ENCODE measurements around the gene TCEANC2. TPM values are rescaled to one million over a fixed set of nuclear protein-coding genes. Genes with fewer than 3 reads are reported as not detected.

TCEANC2 gene
- total RNA-seq, 4 donors from 2014 or later, result 1.5 to 7.3 (median 3.2) TPM

DNA sequence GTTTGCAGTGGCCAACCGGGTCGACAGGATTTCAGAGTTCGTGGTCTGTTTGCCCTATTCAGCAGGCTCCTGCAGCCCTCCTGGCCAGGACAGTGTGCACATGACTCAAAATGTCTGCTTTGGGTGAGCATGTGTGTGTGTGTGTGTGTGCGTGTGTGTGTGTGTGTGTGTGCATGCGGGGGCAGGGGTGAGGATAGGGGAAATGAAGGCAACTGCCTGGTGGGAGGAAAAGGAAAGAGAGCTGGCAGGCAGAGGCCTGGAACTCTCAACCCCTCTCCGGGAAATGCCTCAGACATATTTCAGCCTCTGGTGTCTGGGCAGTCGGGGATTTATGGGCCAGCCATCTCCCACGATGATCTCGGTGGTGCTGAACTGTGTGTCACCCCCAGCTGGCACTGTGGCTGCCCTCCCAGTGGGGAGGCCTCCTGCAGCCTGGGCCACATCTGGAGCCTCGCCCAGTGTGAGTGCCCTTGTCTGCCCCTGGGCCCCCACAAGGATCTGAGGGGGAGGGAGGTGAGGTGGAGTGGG is 84.2 kb downstream of the TCEANC2 start:
- no peak for TF ChIP-seq POLR2A (IDR thresholded peaks at IDR 0.05)
- TF ChIP-seq CTCF (IDR thresholded peaks at IDR 0.05), result no peak
- DNase-seq, result peak; percentile 48 to 62
- Histone ChIP-seq H3K9me3 (no peaks in the 10 kb centered on the region), H3K4me1 (no peaks in the 10 kb centered on the region), H3K4me3 (no peak overlapping the region), H3K27ac (peak overlapping the region; percentile 55 to 69), H3K27me3 (no peaks in the 10 kb centered on the region), H3K36me3 (no peaks in the 10 kb centered on the region)
- intact Hi-C loops (cut with DNase I; ENCODE audit: low total_unique reads), result no loop called here

DNA sequence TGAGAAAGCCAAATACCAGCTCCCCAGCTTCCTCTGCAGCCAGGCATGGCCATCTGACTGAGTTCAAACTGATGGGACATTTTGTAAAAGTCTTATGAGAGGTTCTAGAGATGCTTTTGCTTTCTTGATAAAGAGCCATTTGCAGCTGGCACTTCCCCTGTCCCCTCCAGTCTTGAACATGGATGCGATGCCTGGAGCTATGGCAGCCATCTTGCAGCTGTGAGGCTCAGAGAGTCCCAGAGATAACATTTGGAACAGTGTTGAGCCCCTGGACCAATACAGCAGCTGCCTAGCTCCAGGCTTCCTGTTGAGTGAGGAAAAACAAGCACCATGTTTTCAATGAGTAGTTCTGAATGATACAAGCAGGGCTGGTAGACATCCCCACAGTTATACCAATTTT is 85.6 kb downstream of the TCEANC2 start:
- intact Hi-C loops (cut with DNase I; ENCODE audit: low total_unique reads), result no loop called here
- Histone ChIP-seq H3K4me1 (no peaks in the 10 kb centered on the region), H3K27ac (no peak overlapping the region), H3K4me3 (no peak overlapping the region), H3K27me3 (no peaks in the 10 kb centered on the region), H3K36me3 (no peaks in the 10 kb centered on the region), H3K9me3 (no peaks in the 10 kb centered on the region)
- no peak for DNase-seq
- no peak for TF ChIP-seq CTCF (IDR thresholded peaks at IDR 0.05)
- TF ChIP-seq POLR2A (IDR thresholded peaks at IDR 0.05), result no peak

DNA sequence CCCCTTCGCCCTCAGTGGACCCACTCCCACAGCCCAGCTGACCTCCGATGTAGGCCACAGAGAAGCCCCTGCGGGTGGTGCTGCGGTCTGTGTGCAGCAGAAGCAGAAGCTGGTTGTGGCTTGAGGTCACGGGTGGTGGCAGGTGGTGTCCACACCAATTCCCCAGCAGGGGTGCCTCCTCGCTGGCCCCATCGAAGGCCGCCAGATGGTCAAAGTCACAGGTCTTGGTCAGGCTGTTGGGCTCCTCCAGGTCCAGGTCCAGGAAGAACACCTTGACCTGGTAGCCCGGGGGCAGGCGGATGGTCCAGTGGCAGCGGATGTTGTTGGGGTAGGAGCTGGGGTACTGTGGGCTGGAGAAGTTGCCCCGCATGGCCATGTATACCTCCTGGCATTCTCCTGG is 86.3 kb downstream of the TCEANC2 start:
- Histone ChIP-seq H3K27me3 (no peaks in the 10 kb centered on the region), H3K4me3 (no peak overlapping the region), H3K36me3 (no peaks in the 10 kb centered on the region), H3K27ac (no peak overlapping the region), H3K9me3 (no peaks in the 10 kb centered on the region), H3K4me1 (no peaks in the 10 kb centered on the region)
- TF ChIP-seq POLR2A (IDR thresholded peaks at IDR 0.05), result no peak
- no peak for TF ChIP-seq CTCF (IDR thresholded peaks at IDR 0.05)
- DNase-seq, result no peak
- intact Hi-C loops (cut with DNase I; ENCODE audit: low total_unique reads), result no loop called here

DNA sequence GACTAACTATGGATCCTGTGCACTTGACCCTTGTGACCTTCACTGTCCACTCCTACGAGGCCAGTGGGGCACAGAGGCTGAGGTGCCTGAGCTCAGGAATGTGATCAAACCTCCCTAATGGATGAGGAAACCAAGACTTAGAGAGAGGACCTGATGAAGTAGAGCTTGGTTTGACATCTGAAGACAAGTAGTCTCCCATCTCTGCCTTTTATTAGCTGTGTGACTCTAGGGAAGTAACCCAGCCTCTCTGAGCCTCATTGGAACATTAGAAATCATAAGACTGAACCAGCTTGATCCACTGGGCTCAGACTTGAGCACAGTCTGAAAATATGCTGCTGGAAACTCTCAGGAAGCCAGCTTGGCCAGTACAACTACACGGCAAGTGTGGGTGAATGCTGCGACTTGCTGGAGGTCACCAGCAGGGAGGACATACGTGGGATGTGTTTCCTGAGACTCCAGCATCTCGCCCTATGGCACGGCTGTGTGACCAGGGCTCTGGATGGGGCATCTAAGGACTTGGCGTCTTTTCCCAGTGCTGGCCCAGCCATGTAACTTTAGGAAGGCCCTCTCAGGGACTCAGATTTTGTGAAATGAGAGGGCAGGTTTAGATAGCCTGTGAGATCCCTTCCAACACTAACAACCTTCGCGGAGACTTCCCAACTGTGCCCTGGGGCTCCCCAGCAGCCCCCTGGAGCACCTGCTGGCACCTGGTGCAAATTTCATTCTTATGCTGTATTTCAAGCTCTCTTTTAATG is 88.9 kb downstream of the TCEANC2 start:
- intact Hi-C loops (cut with DNase I; ENCODE audit: low total_unique reads), result no loop called here
- H3K27ac ChIP-seq, result no peak overlapping the region
- H3K4me1 ChIP-seq, result no peaks in the 10 kb centered on the region
- H3K9me3 ChIP-seq, result no peaks in the 10 kb centered on the region
- H3K27me3 ChIP-seq, result no peaks in the 10 kb centered on the region
- H3K36me3 ChIP-seq, result no peaks in the 10 kb centered on the region
- DNase-seq, result no peak
- TF ChIP-seq CTCF (IDR thresholded peaks at IDR 0.05) (no peak), POLR2A (IDR thresholded peaks at IDR 0.05) (no peak)
- H3K4me3 ChIP-seq, result no peak overlapping the region

DNA sequence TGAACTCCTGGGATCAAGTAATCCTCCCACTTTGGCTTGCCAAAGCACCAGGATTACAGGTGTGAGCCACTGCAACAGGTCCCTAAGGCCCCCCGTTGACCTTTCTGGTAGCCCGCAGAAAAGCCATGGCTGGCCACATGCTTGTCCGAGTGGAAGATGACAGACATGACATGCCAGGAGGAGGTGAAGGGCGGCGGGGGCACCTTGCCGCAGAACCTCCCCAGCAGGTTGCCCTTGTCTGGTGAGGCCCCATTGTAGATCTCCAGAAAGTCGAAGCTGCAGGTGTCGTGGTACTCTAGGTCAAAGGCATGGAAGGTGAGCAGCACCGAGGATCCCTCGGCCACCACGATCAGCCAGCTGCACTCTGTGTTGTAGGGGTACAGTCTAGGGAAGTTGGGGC is 91.0 kb downstream of the TCEANC2 start:
- no peaks in the 10 kb centered on the region for H3K36me3 ChIP-seq
- DNase-seq, result no peak
- no peaks in the 10 kb centered on the region for H3K27me3 ChIP-seq
- no peak overlapping the region for H3K27ac ChIP-seq
- H3K4me3 ChIP-seq, result no peak overlapping the region
- intact Hi-C loops (cut with DNase I; ENCODE audit: low total_unique reads), result no loop called here
- H3K4me1 ChIP-seq, result no peaks in the 10 kb centered on the region
- TF ChIP-seq POLR2A (IDR thresholded peaks at IDR 0.05) (no peak), CTCF (IDR thresholded peaks at IDR 0.05) (no peak)
- no peaks in the 10 kb centered on the region for H3K9me3 ChIP-seq

All from uterus (tissue), 4 donors.